ENCODE measurements around the gene LMO7. TPM values are rescaled to one million over a fixed set of nuclear protein-coding genes. Genes with fewer than 3 reads are reported as not detected.

Gene LMO7
- total RNA-seq, 1 experiment from 2014 or later, result 11.8 TPM

- in situ Hi-C loops (cut with HindIII; ENCODE audit: low pct_unique_long_range_greater_than_20kb, low sequenced_read_pairs), result no loop called here
- no TSS peak for BruUV-seq (replicated peaks)
- H3K4me1 ChIP-seq (ENCODE audit: control insufficient read depth, insufficient read depth, low read length), result no peaks in the 10 kb centered on the region
- no peaks in the 10 kb centered on the region for H3K9me3 ChIP-seq (ENCODE audit: control insufficient read depth, insufficient read depth, low read depth, low read length)
- intact Hi-C loops (cut with micrococcal nuclease; ENCODE audit: unreplicated experiment), result no loop called here
- TF ChIP-seq CTCF (IDR thresholded peaks at IDR 0.05) (no peak), TCF7L2 (IDR thresholded peaks at IDR 0.05; ENCODE audit: low read depth, low read length) (no peak), REST (IDR thresholded peaks at IDR 0.05; ENCODE audit: insufficient read depth in 1 of 2, low read depth in 2 of 2, low read length in 1 of 2) (no peak), POLR2AphosphoS5 (IDR thresholded peaks at IDR 0.05; ENCODE audit: low read depth, low read length) (no peak), SIN3A (IDR thresholded peaks at IDR 0.05; ENCODE audit: borderline replicate concordance, insufficient read depth, low read depth, low read length) (no peak)
- no peak overlapping the region for H3K27ac ChIP-seq (ENCODE audit: low read length)
- ATAC-seq (no peak), DNase-seq (ENCODE audit: low read depth, low spot score) (no peak)
- no peaks in the 10 kb centered on the region for H3K27me3 ChIP-seq (ENCODE audit: control insufficient read depth, insufficient read depth, low read length)
- ChIA-PET CTCF (no interaction called here), POLR2A (no interaction called here)
- H3K4me3 ChIP-seq (ENCODE audit: low read depth in 2 of 2, low read length in 2 of 2), result no peak overlapping the region
- H3K36me3 ChIP-seq (ENCODE audit: control insufficient read depth, insufficient read depth, low read length), result no peaks in the 10 kb centered on the region
Measured at GRCh38 chr13:75850916-75851315, 214.8 kb downstream of the LMO7 start.

GRCh38 chr13:75855216-75855615 is 219.1 kb downstream of the LMO7 start:
- TF ChIP-seq CTCF (IDR thresholded peaks at IDR 0.05) (no peak), POLR2AphosphoS5 (IDR thresholded peaks at IDR 0.05; ENCODE audit: low read depth, low read length) (no peak), SIN3A (IDR thresholded peaks at IDR 0.05; ENCODE audit: borderline replicate concordance, insufficient read depth, low read depth, low read length) (no peak), REST (IDR thresholded peaks at IDR 0.05; ENCODE audit: insufficient read depth in 1 of 2, low read depth in 2 of 2, low read length in 1 of 2) (no peak), TCF7L2 (IDR thresholded peaks at IDR 0.05; ENCODE audit: low read depth, low read length) (no peak)
- H3K27ac ChIP-seq (ENCODE audit: low read length), result no peak overlapping the region
- no peaks in the 10 kb centered on the region for H3K36me3 ChIP-seq (ENCODE audit: control insufficient read depth, insufficient read depth, low read length)

More at GRCh38 chr13:75855216-75855615, 219.1 kb downstream of the LMO7 start:
- DNase-seq (ENCODE audit: low read depth, low spot score), result no peak
- ChIA-PET CTCF (no interaction called here), POLR2A (no interaction called here)
- H3K4me3 ChIP-seq (ENCODE audit: low read depth in 2 of 2, low read length in 2 of 2), result no peak overlapping the region
- in situ Hi-C loops (cut with HindIII; ENCODE audit: low pct_unique_long_range_greater_than_20kb, low sequenced_read_pairs), result no loop called here
- no peaks in the 10 kb centered on the region for H3K27me3 ChIP-seq (ENCODE audit: control insufficient read depth, insufficient read depth, low read length)
- intact Hi-C loops (cut with micrococcal nuclease; ENCODE audit: unreplicated experiment), result no loop called here
- no TSS peak for BruUV-seq (replicated peaks)
- no peaks in the 10 kb centered on the region for H3K9me3 ChIP-seq (ENCODE audit: control insufficient read depth, insufficient read depth, low read depth, low read length)
- H3K4me1 ChIP-seq (ENCODE audit: control insufficient read depth, insufficient read depth, low read length), result no peaks in the 10 kb centered on the region
- ATAC-seq, result no peak

Measured in Panc1 (cell line).